CD14-positive monocyte (primary cell): Measurements from ENCODE around the gene FAM20B. TPM values are rescaled to one million over a fixed set of nuclear protein-coding genes. Genes with fewer than 3 reads are reported as not detected.
"Not testable (repeated sequence)": the region's sequence is repeated elsewhere in the genome, so short reads cannot be mapped to it uniquely, and the experiment has no call there.

Experiments used
- DNase-seq, 3 donors: peaks; one replicate each; pipeline ENCODE4 v3.0.0-alpha.2; 2011 to 2022
- H2AFZ ChIP-seq: 2 replicates; pipeline ENCODE4 v1.6.0; 2012; ENCODE audit warnings: mild to moderate bottlenecking, low read depth, low read length, inconsistent platforms; ENCODE audit not compliant: insufficient read depth, poor library complexity, severe bottlenecking
- H3K27ac ChIP-seq, 2 donors: 1 replicate in 1 of 2; 2 replicates in 1 of 2; pipeline ENCODE4 v1.5.1; 2012 to 2013; ENCODE audit warnings: low read length in 2 of 2, control low read depth in 1 of 2, inconsistent platforms in 1 of 2, low read depth in 1 of 2, mild to moderate bottlenecking in 1 of 2
- H3K27me3 ChIP-seq, 2 donors: one replicate each; pipeline versions ENCODE4 v1.6.0 to v1.6.1; 2011 to 2013; ENCODE audit warnings: low read length in 2 of 2; ENCODE audit not compliant: control insufficient read depth in 2 of 2, insufficient read depth in 2 of 2
- H3K36me3 ChIP-seq, 2 donors: replicated peaks in 1 of 2; 1 replicate in 1 of 2; 2 replicates in 1 of 2; pipeline versions ENCODE4 v1.5.1 to v1.6.1; 2012 to 2013; ENCODE audit warnings: low read length in 2 of 2, control low read depth in 1 of 2, inconsistent platforms in 1 of 2, mild to moderate bottlenecking in 1 of 2; ENCODE audit not compliant: insufficient read depth in 2 of 2, control insufficient read depth in 1 of 2
- H3K4me1 ChIP-seq, 2 donors: 1 replicate in 1 of 2; 2 replicates in 1 of 2; pipeline versions ENCODE4 v1.5.1 to v1.6.1; 2012 to 2013; ENCODE audit warnings: low read length in 2 of 2, control low read depth in 1 of 2, inconsistent platforms in 1 of 2, mild to moderate bottlenecking in 1 of 2, moderate library complexity in 1 of 2; ENCODE audit not compliant: insufficient read depth in 2 of 2, control insufficient read depth in 1 of 2
- H3K4me2 ChIP-seq: replicated peaks from 2 replicates; pipeline ENCODE3; 2012; ENCODE audit warnings: low read length, moderate library complexity, mild to moderate bottlenecking; ENCODE audit not compliant: poor library complexity, severe bottlenecking; ENCODE audit errors: extremely low read depth
- H3K4me3 ChIP-seq, 3 experiments: fragments of 200-600 bp in 1 of 3; sonication (generic) in 1 of 3; replicated peaks in 1 of 3; 1 replicate in 2 of 3; 2 replicates in 1 of 3; pipeline ENCODE4 v1.5.1; 2011 to 2013; ENCODE audit warnings: low read length in 3 of 3, mild to moderate bottlenecking in 3 of 3, control low read depth in 2 of 3, low read depth in 2 of 3, inconsistent platforms in 1 of 3, moderate library complexity in 1 of 3
- H3K79me2 ChIP-seq: 2 replicates; pipeline ENCODE4 v1.6.0; 2012; ENCODE audit warnings: mild to moderate bottlenecking, control low read depth, inconsistent platforms, low read length, moderate library complexity; ENCODE audit not compliant: insufficient read depth
- H3K9ac ChIP-seq: 2 replicates; pipeline ENCODE4 v1.6.0; 2017; ENCODE audit warnings: low read length, mild to moderate bottlenecking; ENCODE audit not compliant: insufficient read depth, poor library complexity, severe bottlenecking
- H3K9me3 ChIP-seq, 2 donors: replicated peaks in 1 of 2; 1 replicate in 1 of 2; 2 replicates in 1 of 2; pipeline versions ENCODE4 v1.5.1 to v1.6.1; 2012 to 2013; ENCODE audit warnings: low read length in 2 of 2, control low read depth in 1 of 2; ENCODE audit not compliant: control insufficient read depth in 1 of 2, insufficient read depth in 1 of 2
- H4K20me1 ChIP-seq: 2 replicates; pipeline ENCODE4 v1.6.0; 2012; ENCODE audit warnings: mild to moderate bottlenecking, low read length, control low read depth, moderate library complexity; ENCODE audit not compliant: insufficient read depth
- H3K27ac Mint-ChIP-seq, 7 donors: one replicate each; pipeline ENCODE4 v1.8.0; 2020; ENCODE audit warnings: mild to moderate bottlenecking in 7 of 7, mixed read lengths in 7 of 7, moderate library complexity in 6 of 7, inconsistent platforms in 2 of 7
- H3K27me3 Mint-ChIP-seq, 3 donors: one replicate each; pipeline ENCODE4 v1.8.0; 2021 to 2022; ENCODE audit warnings: low read depth in 3 of 3, mild to moderate bottlenecking in 3 of 3, mixed read lengths in 3 of 3, moderate library complexity in 3 of 3, inconsistent platforms in 1 of 3
- H3K36me3 Mint-ChIP-seq, 2 donors: one replicate each; pipeline ENCODE4 v1.8.0; 2020; ENCODE audit warnings: mixed read lengths in 2 of 2, inconsistent platforms in 1 of 2, mild to moderate bottlenecking in 1 of 2
- H3K4me1 Mint-ChIP-seq: one replicate; pipeline ENCODE4 v1.8.0; 2020; ENCODE audit warnings: mild to moderate bottlenecking, mixed read lengths
- H3K4me3 Mint-ChIP-seq, 2 donors: one replicate each; pipeline ENCODE4 v1.8.0; 2020; ENCODE audit warnings: mild to moderate bottlenecking in 2 of 2, mixed read lengths in 2 of 2, moderate library complexity in 1 of 2
- H3K9me3 Mint-ChIP-seq, 7 donors: one replicate each; pipeline ENCODE4 v1.8.0; 2020 to 2022; ENCODE audit warnings: mixed read lengths in 7 of 7, mild to moderate bottlenecking in 6 of 7, moderate library complexity in 6 of 7, inconsistent platforms in 2 of 7
- CTCF ChIP-seq: fragments of 200-600 bp; IDR thresholded peaks from one replicate; pipeline ENCODE4 v1.8.0; 2022; ENCODE audit warnings: antibody characterized with exemption, mild to moderate bottlenecking
- WGBS: methylation state at CpG from one replicate; pipeline ENCODE4 v1.1.5; 2013; ENCODE audit warnings: missing lambda C conversion rate; ENCODE audit not compliant: insufficient coverage; 5-methylcytosine and 5-hydroxymethylcytosine counted together
- intact Hi-C, 2 donors: fragments of 100-400 bp; cut with micrococcal nuclease; formaldehyde crosslinking; loops; one replicate each; pipeline versions ENCODE4 v1.15.0 to v1.15.1; 2023
- polyA plus RNA-seq, 3 donors: library from polyadenylated mRNA; depleted of rRNA in 1 of 3; unstranded in 2 of 3; stranded (reverse) in 1 of 3; fragments of 300-500 nt in 2 of 3; fragments of >200 nt in 1 of 3; fragmentation: Illumina TruSeq in 2 of 3; gene quantifications; 1 replicate in 2 of 3; 2 replicates in 1 of 3; pipeline ENCODE4 v1.2.3, GENCODE V29; 2012 to 2021

FAM20B gene
- polyA plus RNA-seq, 3 donors, result 4.0 to 6.7 (median 4.4) TPM

GRCh38 chr1:178986204-178986603 is 39.5 kb upstream of the FAM20B start:
- H3K4me1 ChIP-seq, result no peaks in the 10 kb centered on the region
- intact Hi-C loops, result no loop called here
- no peak overlapping the region for H3K4me3 ChIP-seq
- no peaks in the 10 kb centered on the region for H3K36me3 Mint-ChIP-seq
- no peaks in the 10 kb centered on the region for H4K20me1 ChIP-seq
- peaks cover 0 to 3% (median 1%) of the 10 kb centered on the region in 7 donors for H3K9me3 Mint-ChIP-seq
- H3K79me2 ChIP-seq, result no peaks in the 10 kb centered on the region
- H3K27ac ChIP-seq, result no peak overlapping the region
- H3K4me1 Mint-ChIP-seq, result no peaks in the 10 kb centered on the region
- no peak for DNase-seq
- H3K9ac ChIP-seq, result no peak overlapping the region
- no peak for TF ChIP-seq CTCF
- no peak overlapping the region for H3K27ac Mint-ChIP-seq
- no peaks in the 10 kb centered on the region for H3K27me3 ChIP-seq
- no CpG with 5 or more reads among the region's 3 CpGs for WGBS
- no peak overlapping the region for H3K4me2 ChIP-seq
- peaks cover 0 to 2% (median 2%) of the 10 kb centered on the region in 3 donors for H3K27me3 Mint-ChIP-seq
- H3K9me3 ChIP-seq, result no peaks in the 10 kb centered on the region
- no peaks in the 10 kb centered on the region for H3K36me3 ChIP-seq
- H2AFZ ChIP-seq, result no peak overlapping the region
- H3K4me3 Mint-ChIP-seq, result no peak overlapping the region

DNA sequence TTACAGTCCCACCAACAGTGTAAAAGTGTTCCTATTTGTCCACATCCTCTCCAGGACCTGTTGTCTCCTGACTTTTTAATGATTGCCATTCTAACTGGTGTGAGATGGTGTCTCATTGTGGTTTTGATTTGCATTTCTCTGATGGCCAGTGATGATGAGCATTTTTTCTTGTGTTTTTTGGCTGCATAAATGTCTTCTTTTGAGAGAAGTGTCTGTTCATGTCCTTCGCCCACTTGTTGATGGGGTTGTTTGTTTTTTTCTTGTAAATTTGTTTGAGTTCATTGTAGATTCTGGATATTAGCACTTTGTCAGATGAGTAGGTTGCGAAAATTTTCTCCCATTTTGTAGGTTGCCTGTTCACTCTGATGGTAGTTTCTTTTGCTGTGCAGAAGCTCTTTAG is 37.5 kb upstream of the FAM20B start:
- H3K9ac ChIP-seq, H3K9me3 Mint-ChIP-seq, H3K9me3 ChIP-seq, H3K4me1 ChIP-seq, H3K4me3 ChIP-seq, H3K79me2 ChIP-seq, H3K27ac Mint-ChIP-seq, H3K36me3 Mint-ChIP-seq, H2AFZ ChIP-seq, H3K4me1 Mint-ChIP-seq, H3K27me3 Mint-ChIP-seq, H3K36me3 ChIP-seq, DNase-seq, intact Hi-C loops, H3K27ac ChIP-seq, H3K4me3 Mint-ChIP-seq, H3K27me3 ChIP-seq, H4K20me1 ChIP-seq, H3K4me2 ChIP-seq: not testable (repeated sequence)
- WGBS, result no CpG with 5 or more reads among the region's 2 CpGs
